Activated CD4-positive, alpha-beta memory T cell treated with anti-CD3 and anti-CD28 coated beads, Interleukin-2, amount 10 ng/mL, durations not matched to agents 7 days and 5 days (primary cell): ENCODE data around the gene CNMD. TPM values are rescaled to one million over a fixed set of nuclear protein-coding genes. Genes with fewer than 3 reads are reported as not detected.
"Not testable (repeated sequence)": the region's sequence is repeated elsewhere in the genome, so short reads cannot be mapped to it uniquely, and the experiment has no call there.

Experiments used
- CTCF ChIA-PET: fragments of 350-600 bp; sonication (Branson Sonifier 250); formaldehyde crosslinking; loops from one replicate; lab custom pipeline; 2021; ENCODE audit warnings: antibody characterized with exemption, inconsistent platforms; lab: Charles Lee
- POLR2A ChIA-PET: fragments of 350-600 bp; sonication (Branson Sonifier 250); formaldehyde crosslinking; loops from one replicate; lab custom pipeline; 2021; ENCODE audit warnings: antibody characterized with exemption; lab: Charles Lee
- DNase-seq: peaks from one replicate; pipeline ENCODE4 v3.0.0-alpha.2; 2020
- H3K27ac Mint-ChIP-seq: one replicate; pipeline ENCODE4 v1.8.0; 2021; ENCODE audit warnings: mild to moderate bottlenecking, mixed read lengths
- H3K27me3 Mint-ChIP-seq: one replicate; pipeline ENCODE4 v1.8.0; 2021; ENCODE audit warnings: mixed read lengths
- H3K36me3 Mint-ChIP-seq: one replicate; pipeline ENCODE4 v1.8.0; 2021; ENCODE audit warnings: low read depth, mixed read lengths
- H3K4me1 Mint-ChIP-seq: one replicate; pipeline ENCODE4 v1.8.0; 2021; ENCODE audit warnings: mixed read lengths
- H3K4me3 Mint-ChIP-seq: one replicate; pipeline ENCODE4 v1.8.0; 2021; ENCODE audit warnings: mild to moderate bottlenecking, mixed read lengths
- H3K9me3 Mint-ChIP-seq: one replicate; pipeline ENCODE4 v1.8.0; 2021; ENCODE audit warnings: mixed read lengths
- total RNA-seq, 2 experiments: library from RNA; stranded (reverse); gene quantifications; one replicate each; pipeline ENCODE4 v1.2.3, GENCODE V29; 2021

CNMD gene
- total RNA-seq, 2 experiments from 2014 or later = not detected

GRCh38 chr13:52737451-52737850 is 2.2 kb downstream of the CNMD start:
- POLR2A ChIA-PET = no interaction called here
- Mint-ChIP-seq H3K4me3 (no peak overlapping the region), H3K36me3 (peaks cover 2% of the 10 kb centered on the region), H3K9me3 (no peaks in the 10 kb centered on the region), H3K27ac (no peak overlapping the region), H3K4me1 (no peaks in the 10 kb centered on the region), H3K27me3 (peaks cover 50% of the 10 kb centered on the region)
- no peak for DNase-seq
- CTCF ChIA-PET = no interaction called here

GRCh38 chr13:52736891-52737290 is 2.7 kb downstream of the CNMD start:
- no peaks in the 10 kb centered on the region for H3K4me1 Mint-ChIP-seq
- peaks cover 2% of the 10 kb centered on the region for H3K36me3 Mint-ChIP-seq
- no peak overlapping the region for H3K27ac Mint-ChIP-seq
- no peak for DNase-seq
- peaks cover 47% of the 10 kb centered on the region for H3K27me3 Mint-ChIP-seq
- ChIA-PET CTCF (no interaction called here), POLR2A (no interaction called here)
- H3K4me3 Mint-ChIP-seq = no peak overlapping the region
- H3K9me3 Mint-ChIP-seq = no peaks in the 10 kb centered on the region

- H3K4me3 Mint-ChIP-seq = no peak overlapping the region
- no peaks in the 10 kb centered on the region for H3K9me3 Mint-ChIP-seq
- H3K27ac Mint-ChIP-seq = no peak overlapping the region
- no peaks in the 10 kb centered on the region for H3K36me3 Mint-ChIP-seq
- no peaks in the 10 kb centered on the region for H3K4me1 Mint-ChIP-seq
- ChIA-PET POLR2A (no interaction called here), CTCF (interaction anchor here (2.1 kb wide), 1 partner anchor 9 kb away, joined by 7 read pairs; no protein-coding TSS in a partner anchor)
- peaks cover 31% of the 10 kb centered on the region for H3K27me3 Mint-ChIP-seq
- DNase-seq = no peak
These were observed 5.5 kb downstream of the CNMD start for GRCh38 chr13:52734075-52734623.

GRCh38 chr13:52726258-52726657 is 13.4 kb downstream of the CNMD start:
- Mint-ChIP-seq H3K4me3 (no peak overlapping the region), H3K36me3 (no peaks in the 10 kb centered on the region), H3K27ac (no peak overlapping the region), H3K4me1 (no peaks in the 10 kb centered on the region), H3K9me3 (peaks cover 2% of the 10 kb centered on the region), H3K27me3 (peaks cover 14% of the 10 kb centered on the region)
- CTCF ChIA-PET = interaction anchor here (2.0 kb wide), 1 partner anchor 9 kb away, joined by 7 read pairs; no protein-coding TSS in a partner anchor
- POLR2A ChIA-PET = no interaction called here
- no peak for DNase-seq

GRCh38 chr13:52725302-52725701 is 14.3 kb downstream of the CNMD start:
- Mint-ChIP-seq H3K27me3 (peaks cover 10% of the 10 kb centered on the region), H3K4me3 (no peak overlapping the region), H3K4me1 (no peaks in the 10 kb centered on the region), H3K27ac (no peak overlapping the region), H3K9me3 (peaks cover 2% of the 10 kb centered on the region), H3K36me3 (no peaks in the 10 kb centered on the region)
- CTCF ChIA-PET = interaction anchor here (1.0 to 2.0 kb wide), 2 partner anchors 10 to 243 kb away, joined by 3 to 7 read pairs; no protein-coding TSS in a partner anchor
- DNase-seq = no peak
- POLR2A ChIA-PET = no interaction called here

- peaks cover 5% of the 10 kb centered on the region for H3K9me3 Mint-ChIP-seq
- H3K27ac Mint-ChIP-seq = no peak overlapping the region
- H3K4me1 Mint-ChIP-seq = no peaks in the 10 kb centered on the region
- H3K4me3 Mint-ChIP-seq = no peak overlapping the region
- DNase-seq = no peak
- ChIA-PET POLR2A (no interaction called here), CTCF (no interaction called here)
- peaks cover 21% of the 10 kb centered on the region for H3K27me3 Mint-ChIP-seq
- no peaks in the 10 kb centered on the region for H3K36me3 Mint-ChIP-seq
These were observed 16.4 kb downstream of the CNMD start for GRCh38 chr13:52723181-52723580.

GRCh38 chr13:52721356-52721755 is 18.3 kb downstream of the CNMD start:
- POLR2A ChIA-PET = not testable (repeated sequence)

GRCh38 chr13:52720904-52721303 is 18.7 kb downstream of the CNMD start:
- POLR2A ChIA-PET, H3K36me3 Mint-ChIP-seq, H3K27ac Mint-ChIP-seq, H3K4me3 Mint-ChIP-seq, DNase-seq, H3K9me3 Mint-ChIP-seq, H3K4me1 Mint-ChIP-seq: not testable (repeated sequence)
- CTCF ChIA-PET = interaction anchor here (1.3 kb wide), 1 partner anchor 55 kb away, joined by 3 read pairs; no protein-coding TSS in a partner anchor
- peaks cover 26% of the 10 kb centered on the region for H3K27me3 Mint-ChIP-seq

More at GRCh38 chr13:52721356-52721755, 18.3 kb downstream of the CNMD start:
- H3K9me3 Mint-ChIP-seq, H3K36me3 Mint-ChIP-seq, CTCF ChIA-PET, DNase-seq, H3K27ac Mint-ChIP-seq, H3K4me3 Mint-ChIP-seq, H3K4me1 Mint-ChIP-seq: not testable (repeated sequence)
- peaks cover 26% of the 10 kb centered on the region for H3K27me3 Mint-ChIP-seq

GRCh38 chr13:52713894-52714293 is 25.7 kb downstream of the CNMD start:
- ChIA-PET CTCF (no interaction called here), POLR2A (no interaction called here)
- Mint-ChIP-seq H3K27ac (no peak overlapping the region), H3K4me1 (no peaks in the 10 kb centered on the region), H3K9me3 (no peaks in the 10 kb centered on the region), H3K27me3 (peaks cover 14% of the 10 kb centered on the region), H3K36me3 (no peaks in the 10 kb centered on the region), H3K4me3 (no peak overlapping the region)
- no peak for DNase-seq

- Mint-ChIP-seq H3K27ac (no peak overlapping the region), H3K4me3 (no peak overlapping the region), H3K27me3 (peaks cover 5% of the 10 kb centered on the region), H3K4me1 (no peaks in the 10 kb centered on the region), H3K36me3 (no peaks in the 10 kb centered on the region), H3K9me3 (no peaks in the 10 kb centered on the region)
- DNase-seq = no peak
- ChIA-PET CTCF (interaction anchor here (1.2 kb wide), 1 partner anchor 9 kb away, joined by 3 read pairs; no protein-coding TSS in a partner anchor), POLR2A (no interaction called here)
These were observed 27.2 kb downstream of the CNMD start for GRCh38 chr13:52712385-52712784.

GRCh38 chr13:52711286-52711685 is 28.3 kb downstream of the CNMD start:
- DNase-seq = no peak
- ChIA-PET POLR2A (no interaction called here), CTCF (interaction anchor here (1.2 kb wide), 1 partner anchor 8 kb away, joined by 3 read pairs; no protein-coding TSS in a partner anchor)
- no peak overlapping the region for H3K27ac Mint-ChIP-seq
- H3K4me1 Mint-ChIP-seq = no peaks in the 10 kb centered on the region
- no peak overlapping the region for H3K4me3 Mint-ChIP-seq
- no peaks in the 10 kb centered on the region for H3K9me3 Mint-ChIP-seq
- H3K27me3 Mint-ChIP-seq = peaks cover 2% of the 10 kb centered on the region
- H3K36me3 Mint-ChIP-seq = no peaks in the 10 kb centered on the region

- H3K27me3 Mint-ChIP-seq, H3K9me3 Mint-ChIP-seq, H3K4me3 Mint-ChIP-seq, DNase-seq, CTCF ChIA-PET, POLR2A ChIA-PET, H3K36me3 Mint-ChIP-seq, H3K4me1 Mint-ChIP-seq, H3K27ac Mint-ChIP-seq: not testable (repeated sequence)
These were observed 31.4 kb downstream of the CNMD start for GRCh38 chr13:52708266-52708665.

GRCh38 chr13:52707375-52707774 is 32.2 kb downstream of the CNMD start:
- Mint-ChIP-seq H3K4me3 (no peak overlapping the region), H3K27ac (no peak overlapping the region), H3K9me3 (no peaks in the 10 kb centered on the region), H3K36me3 (no peaks in the 10 kb centered on the region), H3K27me3 (no peaks in the 10 kb centered on the region), H3K4me1 (no peaks in the 10 kb centered on the region)
- CTCF ChIA-PET = no interaction called here
- POLR2A ChIA-PET = no interaction called here
- no peak for DNase-seq

- no peaks in the 10 kb centered on the region for H3K4me1 Mint-ChIP-seq
- H3K4me3 Mint-ChIP-seq = no peak overlapping the region
- no peaks in the 10 kb centered on the region for H3K9me3 Mint-ChIP-seq
- H3K27me3 Mint-ChIP-seq = no peaks in the 10 kb centered on the region
- no peaks in the 10 kb centered on the region for H3K36me3 Mint-ChIP-seq
- CTCF ChIA-PET = no interaction called here
- no peak for DNase-seq
- H3K27ac Mint-ChIP-seq = no peak overlapping the region
- POLR2A ChIA-PET = no interaction called here
These were observed 33.5 kb downstream of the CNMD start for GRCh38 chr13:52706081-52706480.
